Astrocyte of the spinal cord (primary cell): ENCODE measurements around the gene VWC2.

Source experiments
- DNase-seq: peaks from one replicate; pipeline ENCODE4 v3.0.0; 2011; ENCODE audit warnings: low read depth, low spot score
- H3K4me3 ChIP-seq: 2 replicates; pipeline ENCODE4 v1.5.1; 2011; ENCODE audit warnings: low read depth, mild to moderate bottlenecking, low read length, moderate library complexity
- CTCF ChIP-seq: IDR thresholded peaks from 2 replicates; pipeline ENCODE4 v1.5.1; 2012; ENCODE audit warnings: low read depth, mild to moderate bottlenecking, low read length, inconsistent platforms
- in situ Hi-C: cut with HindIII; loops from 2 replicates; pipeline ENCODE4 v1.10.0; 2017; ENCODE audit warnings: low sequenced_read_pairs

The VWC2 gene

GRCh38 chr7:49767719-49768118 is 5.7 kb upstream of the VWC2 start:
- H3K4me3 ChIP-seq = no peak overlapping the region
- no peak for TF ChIP-seq CTCF
- no peak for DNase-seq
- in situ Hi-C loops = no loop called here

GRCh38 chr7:49768254-49768653 is 5.2 kb upstream of the VWC2 start:
- no peak for TF ChIP-seq CTCF
- no peak overlapping the region for H3K4me3 ChIP-seq
- no peak for DNase-seq
- in situ Hi-C loops = no loop called here

GRCh38 chr7:49768835-49769234 is 4.6 kb upstream of the VWC2 start:
- in situ Hi-C loops = no loop called here
- DNase-seq = no peak

GRCh38 chr7:49769285-49769857 is 4.1 kb upstream of the VWC2 start:
- in situ Hi-C loops = no loop called here
- H3K4me3 ChIP-seq = no peak overlapping the region
- no peak for DNase-seq
- TF ChIP-seq CTCF = no peak

More at GRCh38 chr7:49768835-49769234, 4.6 kb upstream of the VWC2 start:
- no peak for TF ChIP-seq CTCF
- no peak overlapping the region for H3K4me3 ChIP-seq

GRCh38 chr7:49770838-49771237 is 2.6 kb upstream of the VWC2 start:
- DNase-seq = no peak
- no peak overlapping the region for H3K4me3 ChIP-seq
- no peak for TF ChIP-seq CTCF
- in situ Hi-C loops = no loop called here

- TF ChIP-seq CTCF = no peak
- no peak for DNase-seq
- in situ Hi-C loops = no loop called here
- no peak overlapping the region for H3K4me3 ChIP-seq
Measured at GRCh38 chr7:49771427-49772176, 1.8 kb upstream of the VWC2 start.
